D341Med (cell line): ENCODE measurements around the gene ADARB1.

Experiments
- DNase-seq: peaks from one replicate; pipeline ENCODE4 v3.0.0; 2012; ENCODE audit warnings: low spot score

The ADARB1 gene

GRCh38 chr21:45095505-45095904 lies 21.1 kb downstream of the ADARB1 start:
- DNase-seq, result no peak

GRCh38 chr21:45096217-45096616 lies 21.8 kb downstream of the ADARB1 start:
- DNase-seq, result no peak

GRCh38 chr21:45097827-45098387 lies 23.5 kb downstream of the ADARB1 start:
- DNase-seq, result no peak

- no peak for DNase-seq
These were observed 24.5 kb downstream of the ADARB1 start for GRCh38 chr21:45098867-45099266.

GRCh38 chr21:45099571-45099970 lies 25.2 kb downstream of the ADARB1 start:
- DNase-seq, result no peak

GRCh38 chr21:45100866-45101265 lies 26.5 kb downstream of the ADARB1 start:
- no peak for DNase-seq

GRCh38 chr21:45102391-45102932 lies 28.1 kb downstream of the ADARB1 start:
- no peak for DNase-seq

GRCh38 chr21:45103971-45104520 lies 29.7 kb downstream of the ADARB1 start:
- DNase-seq, result no peak

GRCh38 chr21:45104560-45104959 lies 30.2 kb downstream of the ADARB1 start:
- peak; percentile 71 for DNase-seq

- DNase-seq, result no peak
These were observed 31.6 kb downstream of the ADARB1 start for GRCh38 chr21:45105906-45106485.

- no peak for DNase-seq
These were observed 33.8 kb downstream of the ADARB1 start for GRCh38 chr21:45108034-45108790.

- DNase-seq, result no peak
These were observed 34.7 kb downstream of the ADARB1 start for GRCh38 chr21:45108808-45109781.

GRCh38 chr21:45109831-45110492 lies 35.6 kb downstream of the ADARB1 start:
- DNase-seq, result no peak

GRCh38 chr21:45110873-45111624 lies 36.7 kb downstream of the ADARB1 start:
- no peak for DNase-seq

GRCh38 chr21:45111703-45112102 lies 37.3 kb downstream of the ADARB1 start:
- no peak for DNase-seq

- DNase-seq, result no peak
These were observed 38.0 kb downstream of the ADARB1 start for GRCh38 chr21:45112371-45112770.

GRCh38 chr21:45113543-45113942 lies 39.2 kb downstream of the ADARB1 start:
- no peak for DNase-seq

GRCh38 chr21:45114072-45114471 lies 39.7 kb downstream of the ADARB1 start:
- DNase-seq, result no peak

- DNase-seq, result no peak
These were observed 40.1 kb downstream of the ADARB1 start for GRCh38 chr21:45114475-45114874.

GRCh38 chr21:45115141-45115540 lies 40.8 kb downstream of the ADARB1 start:
- no peak for DNase-seq
